ENCODE results near the gene MIS12. TPM values are rescaled to one million over a fixed set of nuclear protein-coding genes. Genes with fewer than 3 reads are reported as not detected.

The MIS12 gene
- total RNA-seq, 1 experiment from 2014 or later, result 14.7 TPM

- Histone ChIP-seq H3K4me1 (ENCODE audit: control insufficient read depth in 1 of 2, insufficient read depth in 2 of 2, low read length in 2 of 2) (no peaks in the 10 kb centered on the region), H2AFZ (ENCODE audit: low read depth, low read length, poor library complexity, severe bottlenecking) (no peak overlapping the region), H3K36me3 (ENCODE audit: control insufficient read depth in 1 of 2, insufficient read depth in 2 of 2, low read length in 2 of 2) (no peaks in the 10 kb centered on the region), H3K27me3 (ENCODE audit: insufficient read depth, low read length) (no peaks in the 10 kb centered on the region), H3K9me2 (ENCODE audit: insufficient read depth) (no peaks in the 10 kb centered on the region), H3K9me3 (ENCODE audit: control insufficient read depth in 1 of 2, insufficient read depth in 1 of 2, low read depth in 1 of 2, low read length in 2 of 2) (no peaks in the 10 kb centered on the region), H3K27ac (ENCODE audit: low read depth, low read length) (no peak overlapping the region), H3K79me2 (ENCODE audit: insufficient read depth, low read length) (no peaks in the 10 kb centered on the region), H3K4me3 (replicated peaks in 1 of 2; ENCODE audit: low read depth in 1 of 2, low read length in 2 of 2) (no peak overlapping the region), H3K9ac (ENCODE audit: low read length) (no peak overlapping the region), H4K20me1 (ENCODE audit: insufficient read depth) (no peaks in the 10 kb centered on the region), H3K4me2 (ENCODE audit: low read length) (no peak overlapping the region)
- DNase-seq (ENCODE audit: low read depth, low spot score), result no peak
- ChIA-PET POLR2A (no interaction called here), RAD21 (ENCODE audit: low non-redundant PET in 1 of 2, low total read pairs in 2 of 2, uncharacterized antibody in 2 of 2, unreplicated experiment in 2 of 2) (no interaction called here), CTCF (no interaction called here)
- intact Hi-C loops (cut with micrococcal nuclease), result no loop called here
- ATAC-seq, result no peak
- BruUV-seq (replicated peaks), result no TSS peak
- TF ChIP-seq TCF7L2 (IDR thresholded peaks at IDR 0.05; ENCODE audit: borderline replicate concordance, extremely low read depth, insufficient read depth, insufficient read length), result no peak
- no peak for TF ChIP-seq SP1 (IDR thresholded peaks at IDR 0.05; ENCODE audit: low read depth)
- no peak for TF ChIP-seq ZNF274 (IDR thresholded peaks at IDR 0.05; ENCODE audit: low read depth, low read length)
- TF ChIP-seq ZFX (IDR thresholded peaks at IDR 0.05), result no peak
- TF ChIP-seq POLR2A (IDR thresholded peaks at IDR 0.05; ENCODE audit: borderline replicate concordance, extremely low read depth, insufficient read depth, insufficient read length), result no peak
- TF ChIP-seq ZBTB33 (IDR thresholded peaks at IDR 0.05; ENCODE audit: extremely low read depth, insufficient replicate concordance, low read length), result no peak
- no peak for TF ChIP-seq EZH2phosphoT487 (IDR thresholded peaks at IDR 0.05; ENCODE audit: borderline replicate concordance)
- no peak for TF ChIP-seq MAX (IDR thresholded peaks at IDR 0.05)
- no peak for TF ChIP-seq YY1 (IDR thresholded peaks at IDR 0.05; ENCODE audit: extremely low read depth, insufficient replicate concordance, low read depth, low read length)
- TF ChIP-seq POLR2AphosphoS5 (IDR thresholded peaks at IDR 0.05; ENCODE audit: low read depth, low read length), result no peak
- no peak for TF ChIP-seq ELF1 (IDR thresholded peaks at IDR 0.05; ENCODE audit: borderline replicate concordance, low read depth)
- TF ChIP-seq RAD21 (IDR thresholded peaks at IDR 0.05; ENCODE audit: low read depth), result no peak
- no peak for TF ChIP-seq CEBPB (IDR thresholded peaks at IDR 0.05; ENCODE audit: low read depth)
- no peak for TF ChIP-seq REST (IDR thresholded peaks at IDR 0.05; ENCODE audit: low read depth)
- no peak for TF ChIP-seq JUND (IDR thresholded peaks at IDR 0.05)
- no peak for TF ChIP-seq CTCF (IDR thresholded peaks at IDR 0.05 in 2 of 3, conservative IDR thresholded peaks at IDR 0.05 in 1 of 3; ENCODE audit: borderline replicate concordance in 1 of 3, insufficient read depth in 1 of 3, low read depth in 2 of 3, low read length in 2 of 3)
- TF ChIP-seq EGR1 (IDR thresholded peaks at IDR 0.05; ENCODE audit: low read depth), result no peak
- TF ChIP-seq FOSL1 (IDR thresholded peaks at IDR 0.05; ENCODE audit: low read depth), result no peak
- no peak for TF ChIP-seq ATF3 (IDR thresholded peaks at IDR 0.05)
- no peak for TF ChIP-seq SRF (IDR thresholded peaks at IDR 0.05; ENCODE audit: low read depth)
Measured at GRCh38 chr17:5502552-5502951, 16.2 kb downstream of the MIS12 start.
